Esophagus squamous epithelium (tissue), 5 donors: ENCODE data around the gene HIRIP3. TPM values are rescaled to one million over a fixed set of nuclear protein-coding genes. Genes with fewer than 3 reads are reported as not detected.

Experiments
- DNase-seq: peaks from one replicate; lab custom pipeline; 2025; lab: John Stamatoyannopoulos, UW
- H3K27ac ChIP-seq, 4 donors: fragments of 200-600 bp; sonication (generic); one replicate each; pipeline ENCODE4 v1.5.1; 2016 to 2019; ENCODE audit warnings: mild to moderate bottlenecking in 1 of 4
- H3K27me3 ChIP-seq, 4 donors: fragments of 200-600 bp; sonication (generic); 1 replicate in 3 of 4; 2 replicates in 1 of 4; pipeline versions ENCODE4 v1.5.1 to v1.6.0; 2017 to 2021; ENCODE audit warnings: antibody characterized with exemption in 1 of 4
- H3K36me3 ChIP-seq, 3 donors: fragments of 200-600 bp; sonication (generic); one replicate each; pipeline ENCODE4 v1.5.1; 2016 to 2019
- H3K4me1 ChIP-seq, 3 donors: fragments of 200-600 bp; sonication (generic); one replicate each; pipeline ENCODE4 v1.5.1; 2017 to 2019
- H3K4me3 ChIP-seq, 4 donors: fragments of 200-600 bp; sonication (generic); 1 replicate in 3 of 4; 2 replicates in 1 of 4; pipeline ENCODE4 v1.5.1; 2016 to 2019; ENCODE audit warnings: mild to moderate bottlenecking in 2 of 4, moderate library complexity in 1 of 4
- H3K9me3 ChIP-seq, 3 donors: fragments of 200-600 bp; sonication (generic); one replicate each; pipeline ENCODE4 v1.5.1; 2016 to 2019
- POLR2A ChIP-seq, 4 donors: fragments of 450-650 bp; IDR thresholded peaks; one replicate each; pipeline ENCODE4 v1.6.1; 2017; ENCODE audit warnings: antibody characterized with exemption in 4 of 4, mild to moderate bottlenecking in 4 of 4, moderate library complexity in 3 of 4
- WGBS, 2 donors: methylation state at CpG; one replicate each; pipeline ENCODE4 v1.1.5; 2018; 5-methylcytosine and 5-hydroxymethylcytosine counted together
- intact Hi-C: fragments of 100-400 bp; cut with DNase I; formaldehyde crosslinking; loops from one replicate; pipeline ENCODE4 v1.15.0; 2022
- total RNA-seq, 4 donors: library from RNA; depleted of rRNA; stranded (reverse); fragments of >200 nt; gene quantifications; one replicate each; pipeline ENCODE4 v1.1.0, GENCODE V29; 2016
- TF ChIP-seq, protein P1 (sequence below), 6 experiments: fragments of 450-650 bp in 4 of 6; fragments of 200-600 bp in 2 of 6; sonication (generic) in 2 of 6; IDR thresholded peaks; one replicate each; pipeline ENCODE4 v1.5.1; 2016 to 2019; ENCODE audit warnings: antibody characterized with exemption in 6 of 6, mild to moderate bottlenecking in 4 of 6, moderate library complexity in 4 of 6
- donor health status: DM: yes; HTN: yes; CAD: no.

Gene HIRIP3
- total RNA-seq, 4 donors from 2014 or later: 5.1 to 12.8 (median 9.7) TPM

DNA sequence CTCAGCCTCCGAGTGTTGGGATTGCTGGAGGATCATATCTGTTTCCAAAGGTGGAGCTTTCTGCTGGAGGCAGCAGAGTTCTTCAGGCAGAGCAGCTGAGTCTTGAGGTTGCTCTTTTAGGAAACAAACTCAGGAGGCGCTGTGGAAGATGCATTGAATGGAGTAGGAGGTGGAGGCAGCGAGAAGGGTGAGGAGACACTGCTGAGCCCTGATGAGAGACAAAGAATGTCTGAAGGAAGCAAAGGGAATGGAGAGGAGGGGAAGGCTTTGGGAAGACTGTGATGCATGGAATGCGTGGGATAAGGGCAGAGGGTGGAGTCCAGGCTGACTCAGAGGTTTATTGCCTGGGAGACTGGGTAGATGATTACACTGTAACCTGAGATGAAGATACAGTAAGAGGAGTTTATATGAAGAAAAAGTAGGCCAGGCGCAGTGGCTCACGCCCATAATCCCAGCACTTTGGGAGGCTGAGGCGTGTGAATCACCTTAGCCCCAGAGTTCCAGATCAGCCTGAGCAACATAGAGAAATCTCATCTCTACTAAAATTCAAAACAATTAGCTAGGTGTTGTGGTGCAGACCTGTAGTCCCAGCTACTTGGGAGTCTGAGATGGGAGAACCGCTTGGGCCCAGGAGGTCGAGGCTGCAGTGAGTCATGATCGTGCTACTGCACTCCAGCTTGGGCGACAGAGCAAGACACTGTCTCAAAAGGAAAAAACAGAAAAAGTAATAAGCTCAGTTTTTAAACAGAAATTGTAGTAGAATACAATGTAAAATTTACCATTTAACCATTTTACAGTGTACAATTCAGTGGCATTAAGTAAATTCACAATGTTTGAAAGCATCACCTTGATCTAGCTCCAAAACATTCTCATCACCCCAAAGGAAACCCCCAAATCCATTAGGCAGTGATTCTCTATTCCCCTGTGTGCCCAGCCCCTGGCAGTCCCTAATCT, 51.3 kb downstream of the HIRIP3 start:
- DNase-seq: no peak
- TF ChIP-seq POLR2A (IDR thresholded peaks at IDR 0.05): no peak
- TF ChIP-seq, protein P1, sequence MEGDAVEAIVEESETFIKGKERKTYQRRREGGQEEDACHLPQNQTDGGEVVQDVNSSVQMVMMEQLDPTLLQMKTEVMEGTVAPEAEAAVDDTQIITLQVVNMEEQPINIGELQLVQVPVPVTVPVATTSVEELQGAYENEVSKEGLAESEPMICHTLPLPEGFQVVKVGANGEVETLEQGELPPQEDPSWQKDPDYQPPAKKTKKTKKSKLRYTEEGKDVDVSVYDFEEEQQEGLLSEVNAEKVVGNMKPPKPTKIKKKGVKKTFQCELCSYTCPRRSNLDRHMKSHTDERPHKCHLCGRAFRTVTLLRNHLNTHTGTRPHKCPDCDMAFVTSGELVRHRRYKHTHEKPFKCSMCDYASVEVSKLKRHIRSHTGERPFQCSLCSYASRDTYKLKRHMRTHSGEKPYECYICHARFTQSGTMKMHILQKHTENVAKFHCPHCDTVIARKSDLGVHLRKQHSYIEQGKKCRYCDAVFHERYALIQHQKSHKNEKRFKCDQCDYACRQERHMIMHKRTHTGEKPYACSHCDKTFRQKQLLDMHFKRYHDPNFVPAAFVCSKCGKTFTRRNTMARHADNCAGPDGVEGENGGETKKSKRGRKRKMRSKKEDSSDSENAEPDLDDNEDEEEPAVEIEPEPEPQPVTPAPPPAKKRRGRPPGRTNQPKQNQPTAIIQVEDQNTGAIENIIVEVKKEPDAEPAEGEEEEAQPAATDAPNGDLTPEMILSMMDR (IDR thresholded peaks at IDR 0.05): no peak
- Histone ChIP-seq H3K4me1 (peaks cover 0 to 13% (median 4%) of the 10 kb centered on the region in 3 donors), H3K4me3 (no peak overlapping the region), H3K27me3 (peaks cover 0 to 6% (median 0%) of the 10 kb centered on the region in 4 donors), H3K9me3 (no peaks in the 10 kb centered on the region), H3K27ac (peak overlapping the region in 2 of 4 donors; percentile 39 to 55), H3K36me3 (no peaks in the 10 kb centered on the region)
- 24 to 33% methylated on average over 11 of the region's 11 CpGs for WGBS, 2 donors
- intact Hi-C loops: no loop called here

Other genes with a start within 250 kb of the HIRIP3 start
- gene C16orf54, start 249.6 kb downstream of the HIRIP3 start, total RNA-seq: 1 to 10 TPM in 3 of 4 donors, under 1 TPM in 1; 0.13 to 3.4 (median 1.6) TPM
- gene ZG16, start 217.4 kb downstream of the HIRIP3 start, total RNA-seq: not detected
- 10 to 100 TPM; 31.0 to 46.3 (median 37.6) TPM for gene KIF22, start 204.9 kb downstream of the HIRIP3 start, total RNA-seq
- 10 to 100 TPM; 87.0 to 99.0 (median 97.3) TPM for gene MAZ, start 189.1 kb downstream of the HIRIP3 start, total RNA-seq
- 1 to 10 TPM in 1 of 4 donors, under 1 TPM in 2, not detected in 1; 0.40 to 1.9 (median 0.53) TPM for gene PRRT2, start 183.4 kb downstream of the HIRIP3 start, total RNA-seq
- gene PAGR1, start 179.5 kb downstream of the HIRIP3 start, total RNA-seq: 10 to 100 TPM; 25.4 to 37.6 (median 32.8) TPM
- 100 to 1,000 TPM in 2 of 4 donors, 10 to 100 TPM in 2; 54.0 to 133 (median 97.6) TPM for gene MVP, start 175.2 kb downstream of the HIRIP3 start, total RNA-seq
- 10 to 100 TPM; 34.6 to 78.8 (median 44.6) TPM for gene CDIPT, start 132.4 kb downstream of the HIRIP3 start, total RNA-seq
- gene SEZ6L2, start 96.1 kb downstream of the HIRIP3 start, total RNA-seq: 1 to 10 TPM in 2 of 4 donors, under 1 TPM in 1, not detected in 1; 0.22 to 2.8 (median 1.1) TPM
- gene ASPHD1, start 95.1 kb downstream of the HIRIP3 start, total RNA-seq: under 1 TPM in 2 of 4 donors, not detected in 2; 0.32 to 0.61 TPM
- 10 to 100 TPM in 3 of 4 donors, 1 to 10 TPM in 1; 8.4 to 17.2 (median 13.9) TPM for gene KCTD13, start 69.4 kb downstream of the HIRIP3 start, total RNA-seq
- 100 to 1,000 TPM in 1 of 4 donors, 10 to 100 TPM in 3; 48.0 to 119 (median 80.0) TPM for gene TMEM219, start 33.5 kb downstream of the HIRIP3 start, total RNA-seq
- 10 to 100 TPM; 26.8 to 33.7 (median 30.4) TPM for gene TAOK2, start 21.7 kb downstream of the HIRIP3 start, total RNA-seq
- 10 to 100 TPM; 34.3 to 59.9 (median 48.0) TPM for gene INO80E, start 624 bp upstream of the HIRIP3 start, total RNA-seq
- under 1 TPM in 2 of 4 donors, not detected in 2; 0.50 to 0.76 TPM for gene DOC2A, start 15.4 kb upstream of the HIRIP3 start, total RNA-seq
- not detected for gene C16orf92, start 27.6 kb upstream of the HIRIP3 start, total RNA-seq
- gene TLCD3B, start 35.7 kb upstream of the HIRIP3 start, total RNA-seq: not detected
- 1,000 to 10,000 TPM; 1,024 to 1,551 (median 1,380) TPM for gene ALDOA, start 70.1 kb upstream of the HIRIP3 start, total RNA-seq
- 100 to 1,000 TPM in 1 of 4 donors, 10 to 100 TPM in 3; 67.9 to 100 (median 78.4) TPM for gene PPP4C, start 80.4 kb upstream of the HIRIP3 start, total RNA-seq
- 1 to 10 TPM; 1.9 to 6.2 (median 4.7) TPM for gene TBX6, start 96.3 kb upstream of the HIRIP3 start, total RNA-seq
- gene YPEL3, start 100.6 kb upstream of the HIRIP3 start, total RNA-seq: 100 to 1,000 TPM in 1 of 4 donors, 10 to 100 TPM in 3; 26.4 to 131 (median 63.0) TPM
- 10 to 100 TPM; 13.4 to 41.2 (median 28.1) TPM for gene GDPD3, start 117.9 kb upstream of the HIRIP3 start, total RNA-seq
- gene MAPK3, start 127.6 kb upstream of the HIRIP3 start, total RNA-seq: 10 to 100 TPM; 45.7 to 86.9 (median 60.8) TPM
- gene CORO1A, start 188.0 kb upstream of the HIRIP3 start, total RNA-seq: 10 to 100 TPM in 3 of 4 donors, 1 to 10 TPM in 1; 9.5 to 29.1 (median 23.2) TPM
- gene BOLA2B, start 198.0 kb upstream of the HIRIP3 start, total RNA-seq: 100 to 1,000 TPM; 190 to 623 (median 313) TPM
- 10 to 100 TPM; 31.9 to 51.1 (median 46.5) TPM for gene SLX1A, start 198.3 kb upstream of the HIRIP3 start, total RNA-seq
- 10 to 100 TPM in 2 of 4 donors, 1 to 10 TPM in 2; 1.1 to 17.2 (median 7.3) TPM for gene SULT1A3, start 203.6 kb upstream of the HIRIP3 start, total RNA-seq